ENCODE measurements around the gene DDX4. TPM values are rescaled to one million over a fixed set of nuclear protein-coding genes. Genes with fewer than 3 reads are reported as not detected.
"Not testable (repeated sequence)": the region's sequence is repeated elsewhere in the genome, so short reads cannot be mapped to it uniquely, and the experiment has no call there.

DDX4 gene
- total RNA-seq, 2 experiments from 2014 or later = 0.28 to 1.2 TPM

GRCh38 chr5:55747778-55748318, 10.0 kb downstream of the DDX4 start:
- Mint-ChIP-seq H3K4me1 (no peaks in the 10 kb centered on the region), H3K4me3 (no peak overlapping the region), H3K27ac (no peak overlapping the region), H3K9me3 (no peaks in the 10 kb centered on the region), H3K27me3 (peaks cover 46% of the 10 kb centered on the region), H3K36me3 (peaks cover 2% of the 10 kb centered on the region)
- DNase-seq = no peak
- POLR2A ChIA-PET = no interaction called here
- ATAC-seq (ENCODE audit: low read depth) = no peak

DNA sequence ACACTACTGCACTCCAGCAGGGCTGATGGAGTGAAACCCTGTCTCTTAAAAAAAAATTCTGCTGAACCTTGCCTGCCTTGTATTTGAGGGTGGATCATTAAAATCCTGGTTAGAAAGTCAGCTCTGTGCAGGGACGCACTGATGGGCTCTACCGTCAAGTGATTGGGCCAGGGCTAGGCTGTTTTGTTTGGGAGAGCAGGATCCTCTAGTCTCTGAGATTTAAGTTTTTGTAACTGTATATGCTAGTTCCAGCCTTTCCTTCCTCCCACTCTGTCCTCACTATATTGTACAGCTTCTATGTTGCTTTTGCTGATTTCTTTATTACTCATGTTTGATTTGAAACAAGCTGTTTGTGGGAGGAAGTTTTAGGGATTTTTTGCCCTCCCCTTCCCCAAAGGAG, 11.5 kb downstream of the DDX4 start:
- POLR2A ChIA-PET = interaction anchor here (0.7 kb wide), 2 partner anchors 11 to 74 kb away, joined by 3 read pairs; no protein-coding TSS in a partner anchor
- H3K4me3 Mint-ChIP-seq = no peak overlapping the region
- H3K4me1 Mint-ChIP-seq = no peaks in the 10 kb centered on the region
- peaks cover 35% of the 10 kb centered on the region for H3K27me3 Mint-ChIP-seq
- H3K27ac Mint-ChIP-seq = no peak overlapping the region
- peaks cover 3% of the 10 kb centered on the region for H3K36me3 Mint-ChIP-seq
- H3K9me3 Mint-ChIP-seq = no peaks in the 10 kb centered on the region
- no peak for DNase-seq
- ATAC-seq (ENCODE audit: low read depth) = no peak

- Mint-ChIP-seq H3K4me1 (no peaks in the 10 kb centered on the region), H3K27me3 (peaks cover 34% of the 10 kb centered on the region), H3K9me3 (no peaks in the 10 kb centered on the region), H3K36me3 (peaks cover 3% of the 10 kb centered on the region), H3K27ac (no peak overlapping the region), H3K4me3 (no peak overlapping the region)
- ATAC-seq (ENCODE audit: low read depth) = no peak
- DNase-seq = no peak
- POLR2A ChIA-PET = no interaction called here
Measured at GRCh38 chr5:55750063-55750462, 12.2 kb downstream of the DDX4 start.

GRCh38 chr5:55750499-55750898, 12.6 kb downstream of the DDX4 start:
- POLR2A ChIA-PET = no interaction called here
- peaks cover 3% of the 10 kb centered on the region for H3K36me3 Mint-ChIP-seq
- no peak overlapping the region for H3K4me3 Mint-ChIP-seq
- no peak overlapping the region for H3K27ac Mint-ChIP-seq
- no peaks in the 10 kb centered on the region for H3K4me1 Mint-ChIP-seq
- H3K9me3 Mint-ChIP-seq = no peaks in the 10 kb centered on the region
- peaks cover 36% of the 10 kb centered on the region for H3K27me3 Mint-ChIP-seq
- ATAC-seq (ENCODE audit: low read depth) = no peak
- no peak for DNase-seq

DNA sequence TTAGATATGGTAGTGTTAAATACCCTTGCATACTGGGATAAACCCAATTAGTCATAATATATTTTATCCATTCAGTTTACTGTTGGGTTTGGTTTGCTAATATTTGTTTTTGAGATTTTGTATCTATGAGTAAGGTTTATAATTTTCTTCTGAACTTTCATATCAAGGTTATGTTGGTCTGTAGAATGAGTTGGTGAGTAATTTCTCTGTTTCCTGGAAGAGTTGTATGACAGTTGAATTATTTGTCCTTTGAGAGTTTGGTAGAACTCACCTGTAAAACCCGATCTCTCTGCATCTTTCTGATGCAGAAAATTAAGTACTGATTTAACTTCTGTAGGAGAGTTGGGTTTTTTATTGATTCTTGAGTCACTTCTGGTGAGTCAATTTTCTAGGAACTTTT, 20.4 kb downstream of the DDX4 start:
- H3K27ac Mint-ChIP-seq = no peak overlapping the region
- peaks cover 14% of the 10 kb centered on the region for H3K4me1 Mint-ChIP-seq
- no peak overlapping the region for H3K4me3 Mint-ChIP-seq
- POLR2A ChIA-PET = no interaction called here
- H3K9me3 Mint-ChIP-seq = peaks cover 4% of the 10 kb centered on the region
- no peak for DNase-seq
- H3K27me3 Mint-ChIP-seq = peaks cover 26% of the 10 kb centered on the region
- H3K36me3 Mint-ChIP-seq = peaks cover 9% of the 10 kb centered on the region
- ATAC-seq (ENCODE audit: low read depth) = no peak

GRCh38 chr5:55758714-55759113, 20.9 kb downstream of the DDX4 start:
- DNase-seq (no peak), ATAC-seq (ENCODE audit: low read depth) (no peak)
- peaks cover 9% of the 10 kb centered on the region for H3K36me3 Mint-ChIP-seq
- peaks cover 17% of the 10 kb centered on the region for H3K4me1 Mint-ChIP-seq
- H3K27me3 Mint-ChIP-seq = peaks cover 26% of the 10 kb centered on the region
- H3K27ac Mint-ChIP-seq = no peak overlapping the region
- POLR2A ChIA-PET = no interaction called here
- H3K9me3 Mint-ChIP-seq = peaks cover 4% of the 10 kb centered on the region
- H3K4me3 Mint-ChIP-seq = no peak overlapping the region

DNA sequence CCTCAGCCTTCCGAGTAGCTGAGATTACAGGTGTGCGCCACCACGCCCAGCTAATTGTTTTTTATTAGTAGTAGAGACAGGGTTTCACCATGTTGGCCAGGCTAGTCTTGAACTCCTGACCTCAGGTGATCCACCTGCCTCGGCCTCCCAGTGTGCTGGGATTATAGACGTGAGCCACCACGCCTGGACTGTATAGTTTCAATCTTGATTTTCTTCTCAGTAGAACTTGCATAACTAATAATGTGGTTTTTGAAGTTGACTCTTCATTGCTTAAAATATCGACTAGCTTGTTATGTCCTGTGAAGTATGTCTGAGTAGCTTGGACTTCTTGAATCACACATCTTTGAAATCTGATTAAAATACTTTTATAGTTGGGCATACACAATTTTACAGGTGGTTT, 23.9 kb downstream of the DDX4 start:
- H3K4me1 Mint-ChIP-seq = peaks cover 32% of the 10 kb centered on the region
- POLR2A ChIA-PET = not testable (repeated sequence)

DNA sequence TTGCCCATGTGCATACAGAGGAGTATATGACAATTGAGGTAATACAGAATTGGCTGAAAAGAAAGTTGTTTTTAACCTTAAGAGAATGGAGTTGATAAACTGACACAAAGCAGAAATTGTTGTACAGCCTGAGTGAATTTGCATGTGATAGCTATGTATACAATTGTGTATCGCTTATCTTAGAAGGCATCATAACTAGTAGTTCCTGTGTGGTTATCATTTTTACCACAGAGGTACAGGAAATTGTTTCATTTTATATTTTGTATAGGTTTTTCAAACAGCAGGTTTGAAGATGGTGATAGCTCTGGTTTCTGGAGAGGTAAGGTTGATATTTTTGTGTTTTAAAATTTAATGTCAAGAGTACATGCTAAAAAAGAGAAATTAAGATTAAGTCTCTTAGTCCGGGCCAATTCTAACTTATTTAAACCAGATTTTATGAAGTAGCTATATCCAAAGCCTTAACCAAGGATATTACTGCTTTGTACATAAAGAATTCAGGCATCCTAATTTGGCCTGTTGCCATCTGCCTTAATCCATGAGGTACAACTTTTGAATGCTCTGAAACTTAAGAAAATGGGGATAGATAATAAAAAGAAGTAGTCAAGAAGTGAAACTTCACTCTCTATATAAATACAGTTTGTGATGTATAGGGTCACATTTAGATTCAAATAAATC, 26.0 kb downstream of the DDX4 start:
- Mint-ChIP-seq H3K4me1 (peaks cover 27% of the 10 kb centered on the region), H3K4me3 (peak overlapping the region; percentile 64), H3K9me3 (peaks cover 7% of the 10 kb centered on the region), H3K27ac (peak overlapping the region; percentile 75), H3K36me3 (peaks cover 13% of the 10 kb centered on the region), H3K27me3 (peaks cover 12% of the 10 kb centered on the region)
- ATAC-seq (ENCODE audit: low read depth) (peak; percentile 91), DNase-seq (no peak)
- POLR2A ChIA-PET = interaction anchor here (0.6 kb wide), 1 partner anchor 163 kb away, joined by 3 read pairs; no protein-coding TSS in a partner anchor

More for the DNA sequence above, 23.9 kb downstream of the DDX4 start:
- H3K9me3 Mint-ChIP-seq; H3K27ac Mint-ChIP-seq; DNase-seq; H3K4me3 Mint-ChIP-seq; ATAC-seq (ENCODE audit: low read depth): not testable (repeated sequence)
- Mint-ChIP-seq H3K36me3 (peaks cover 11% of the 10 kb centered on the region), H3K27me3 (peaks cover 14% of the 10 kb centered on the region)

DNA sequence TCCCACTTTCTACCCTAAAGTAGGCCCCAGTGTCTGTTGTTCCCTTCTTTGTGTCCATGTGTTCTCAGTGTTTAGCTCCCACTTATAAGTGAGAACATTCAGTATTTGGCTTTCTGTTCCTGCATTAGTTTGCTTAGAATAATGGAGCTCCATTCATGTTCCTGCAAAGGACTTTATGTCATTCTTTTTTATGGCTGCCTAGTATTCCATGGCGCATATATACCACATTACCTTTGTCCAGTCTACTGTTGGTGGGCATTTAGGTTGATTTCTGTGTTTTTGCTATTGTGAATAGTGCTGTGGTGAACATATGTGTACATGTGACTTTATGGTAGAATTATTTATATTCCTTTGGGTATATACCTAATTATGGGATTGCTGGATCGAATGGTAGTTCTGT, 30.4 kb downstream of the DDX4 start:
- H3K4me3 Mint-ChIP-seq = no peak overlapping the region
- H3K27ac Mint-ChIP-seq = no peak overlapping the region
- peaks cover 3% of the 10 kb centered on the region for H3K27me3 Mint-ChIP-seq
- DNase-seq (no peak), ATAC-seq (ENCODE audit: low read depth) (no peak)
- H3K9me3 Mint-ChIP-seq = peaks cover 6% of the 10 kb centered on the region
- H3K4me1 Mint-ChIP-seq = peaks cover 28% of the 10 kb centered on the region
- POLR2A ChIA-PET = no interaction called here
- H3K36me3 Mint-ChIP-seq = peaks cover 8% of the 10 kb centered on the region

DNA sequence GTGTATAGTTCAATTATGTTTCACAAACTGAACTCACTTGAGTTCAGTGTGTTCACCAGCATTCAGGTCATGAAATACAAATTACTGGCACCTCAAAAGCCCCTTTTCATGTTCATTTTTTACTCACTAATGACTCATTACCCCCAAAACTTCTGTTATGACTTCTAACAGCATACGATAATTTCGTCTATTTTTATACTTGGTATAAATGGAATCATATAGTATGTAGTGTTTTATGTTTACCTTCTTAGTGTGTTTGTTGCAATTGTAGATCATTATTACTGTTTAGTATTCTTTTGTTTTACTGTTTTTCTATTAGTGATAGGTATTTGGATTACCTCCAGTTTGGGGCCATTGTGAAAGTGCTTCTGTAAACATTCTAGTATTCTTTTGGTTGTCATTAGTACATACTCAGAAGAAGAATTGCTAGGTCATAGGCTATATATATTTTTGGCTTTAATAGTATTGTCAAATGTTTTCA, 33.4 kb downstream of the DDX4 start:
- Mint-ChIP-seq H3K4me1 (peaks cover 9% of the 10 kb centered on the region), H3K4me3 (no peak overlapping the region), H3K27ac (no peak overlapping the region), H3K36me3 (peaks cover 6% of the 10 kb centered on the region), H3K27me3 (peaks cover 7% of the 10 kb centered on the region), H3K9me3 (peaks cover 6% of the 10 kb centered on the region)
- ATAC-seq (ENCODE audit: low read depth) (no peak), DNase-seq (no peak)
- POLR2A ChIA-PET = no interaction called here

GRCh38 chr5:55773057-55773456, 35.2 kb downstream of the DDX4 start:
- DNase-seq (no peak), ATAC-seq (ENCODE audit: low read depth) (no peak)
- Mint-ChIP-seq H3K27me3 (peaks cover 8% of the 10 kb centered on the region), H3K4me3 (no peak overlapping the region), H3K4me1 (peaks cover 9% of the 10 kb centered on the region), H3K9me3 (peaks cover 6% of the 10 kb centered on the region), H3K36me3 (peaks cover 6% of the 10 kb centered on the region), H3K27ac (no peak overlapping the region)
- POLR2A ChIA-PET = interaction anchor here (0.7 kb wide), 1 partner anchor 151 kb away, joined by 3 read pairs; no protein-coding TSS in a partner anchor

DNA sequence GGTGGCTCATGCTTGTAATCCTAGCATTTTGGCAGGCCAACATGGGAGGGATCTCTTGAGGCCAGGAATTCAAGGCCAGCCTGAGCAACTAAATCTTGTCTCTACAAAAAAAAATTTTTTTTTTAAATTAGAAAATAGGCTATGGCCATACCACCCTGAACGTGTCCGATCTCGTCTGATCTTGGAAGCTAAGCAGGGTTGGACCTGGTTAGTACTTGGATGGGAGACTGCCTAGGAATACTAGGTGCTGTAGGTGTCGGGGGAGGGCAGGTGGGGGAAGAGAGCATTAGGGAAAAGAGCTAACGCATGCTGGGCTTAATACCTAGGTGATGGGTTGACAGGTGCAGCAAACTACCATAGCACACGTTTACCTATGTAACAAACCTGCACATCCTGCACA, 39.5 kb downstream of the DDX4 start:
- Mint-ChIP-seq H3K4me3 (no peak overlapping the region), H3K4me1 (peaks cover 9% of the 10 kb centered on the region)

GRCh38 chr5:55800924-55801323, 63.1 kb downstream of the DDX4 start:
- ATAC-seq (ENCODE audit: low read depth) (no peak), DNase-seq (no peak)
- no peaks in the 10 kb centered on the region for H3K9me3 Mint-ChIP-seq
- no peak overlapping the region for H3K27ac Mint-ChIP-seq
- POLR2A ChIA-PET = interaction anchor here (0.6 kb wide), 1 partner anchor 611 kb away, joined by 3 read pairs; no protein-coding TSS in a partner anchor
- H3K36me3 Mint-ChIP-seq = no peaks in the 10 kb centered on the region
- H3K27me3 Mint-ChIP-seq = peaks cover 7% of the 10 kb centered on the region
- no peak overlapping the region for H3K4me3 Mint-ChIP-seq
- peaks cover 11% of the 10 kb centered on the region for H3K4me1 Mint-ChIP-seq

More for the DNA sequence above, 39.5 kb downstream of the DDX4 start:
- POLR2A ChIA-PET = no interaction called here
- Mint-ChIP-seq H3K27ac (no peak overlapping the region), H3K27me3 (peaks cover 19% of the 10 kb centered on the region), H3K36me3 (peaks cover 1% of the 10 kb centered on the region), H3K9me3 (no peaks in the 10 kb centered on the region)
- DNase-seq (no peak), ATAC-seq (ENCODE audit: low read depth) (no peak)

- H3K27me3 Mint-ChIP-seq = peaks cover 42% of the 10 kb centered on the region
- ATAC-seq (ENCODE audit: low read depth); H3K4me3 Mint-ChIP-seq; POLR2A ChIA-PET; H3K9me3 Mint-ChIP-seq; H3K4me1 Mint-ChIP-seq; DNase-seq; H3K36me3 Mint-ChIP-seq; H3K27ac Mint-ChIP-seq: not testable (repeated sequence)
Measured at GRCh38 chr5:55808814-55809213, 71.0 kb downstream of the DDX4 start.
